ENCODE data around the gene SASH1.

Gene SASH1

GRCh38 chr6:148502773-148503135 is 160.1 kb downstream of the SASH1 start:
- DNase-seq, result no peak

- no peak for DNase-seq
These were observed 161.1 kb downstream of the SASH1 start for GRCh38 chr6:148503703-148504102.

- no peak for DNase-seq
These were observed 165.1 kb downstream of the SASH1 start for GRCh38 chr6:148507774-148508173.

- no peak for DNase-seq
These were observed 165.9 kb downstream of the SASH1 start for GRCh38 chr6:148508401-148509041.

GRCh38 chr6:148509119-148509799 is 166.6 kb downstream of the SASH1 start:
- DNase-seq, result no peak

GRCh38 chr6:148509800-148510581 is 167.4 kb downstream of the SASH1 start:
- DNase-seq, result no peak

- no peak for DNase-seq
These were observed 170.8 kb downstream of the SASH1 start for GRCh38 chr6:148513145-148514071.

GRCh38 chr6:148514091-148514845 is 171.6 kb downstream of the SASH1 start:
- DNase-seq, result no peak

- no peak for DNase-seq
These were observed 173.6 kb downstream of the SASH1 start for GRCh38 chr6:148516217-148516616.

GRCh38 chr6:148516617-148517016 is 174.0 kb downstream of the SASH1 start:
- DNase-seq, result no peak

- DNase-seq, result no peak
These were observed 174.8 kb downstream of the SASH1 start for GRCh38 chr6:148517470-148517869.

- DNase-seq, result no peak
These were observed 176.0 kb downstream of the SASH1 start for GRCh38 chr6:148518511-148519156.

GRCh38 chr6:148520109-148520841 is 177.6 kb downstream of the SASH1 start:
- DNase-seq, result no peak

GRCh38 chr6:148521158-148521557 is 178.5 kb downstream of the SASH1 start:
- DNase-seq, result no peak

- no peak for DNase-seq
These were observed 178.9 kb downstream of the SASH1 start for GRCh38 chr6:148521586-148521985.

- no peak for DNase-seq
These were observed 180.4 kb downstream of the SASH1 start for GRCh38 chr6:148523048-148523447.

- no peak for DNase-seq
These were observed 180.9 kb downstream of the SASH1 start for GRCh38 chr6:148523551-148523950.

- DNase-seq, result no peak
These were observed 181.8 kb downstream of the SASH1 start for GRCh38 chr6:148524471-148524882.

GRCh38 chr6:148524976-148525375 is 182.3 kb downstream of the SASH1 start:
- peak; percentile 19 for DNase-seq

- no peak for DNase-seq
These were observed 182.8 kb downstream of the SASH1 start for GRCh38 chr6:148525453-148525852.

- DNase-seq, result no peak
These were observed 183.5 kb downstream of the SASH1 start for GRCh38 chr6:148526145-148526544.

Data from stimulated activated CD4-positive, alpha-beta T cell treated with anti-CD3 and anti-CD28 coated beads, Interleukin-1b, Interleukin-23, amount 100 ng/mL, for 48 hours (primary cell).